Medulla oblongata (tissue), 1 donor: Measurements from ENCODE around the gene TNFRSF11A.

ENCODE experiments used
- DNase-seq: peaks from one replicate; pipeline ENCODE4 v3.0.0-alpha.2; 2015; ENCODE audit errors: extremely low spot score

Gene TNFRSF11A

DNA sequence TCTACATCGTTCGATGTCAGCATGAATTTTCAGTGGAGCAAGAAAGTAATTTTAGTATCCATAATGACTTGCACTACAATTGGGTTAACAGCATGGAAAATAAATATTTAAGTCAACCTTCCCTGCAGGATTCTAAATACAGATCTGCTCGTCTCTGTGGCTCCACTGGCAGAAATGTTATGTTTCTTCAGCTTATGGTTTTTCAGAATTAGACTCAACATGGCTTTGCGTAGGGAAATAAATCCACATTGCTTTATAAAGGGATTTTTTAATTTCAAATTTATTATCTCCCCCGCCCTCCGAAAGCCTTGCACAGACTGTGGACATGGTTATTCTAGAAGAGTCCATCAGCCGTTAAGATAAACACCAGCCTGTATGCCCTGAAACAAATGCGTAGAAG, 18.2 kb downstream of the TNFRSF11A start:
- DNase-seq: no peak

DNA sequence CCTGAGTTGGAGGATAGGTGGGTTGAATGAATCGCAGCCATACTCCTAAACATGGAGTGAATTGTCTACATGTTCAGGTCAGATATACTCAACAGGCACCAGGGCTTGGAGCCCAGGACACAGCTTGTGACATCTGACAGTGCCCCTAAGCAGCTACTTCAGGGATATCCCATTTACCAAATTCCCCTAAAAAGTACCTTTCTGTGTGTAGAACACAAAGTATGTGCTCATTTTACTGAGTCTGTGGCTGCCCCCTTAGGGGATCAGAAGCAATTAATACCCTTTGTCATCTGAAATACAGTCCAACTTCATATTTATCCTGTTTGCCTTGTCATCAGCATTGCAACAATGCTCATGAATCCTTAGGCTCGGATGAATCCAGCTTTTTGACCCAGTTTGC, 20.8 kb downstream of the TNFRSF11A start:
- DNase-seq: no peak

- DNase-seq: no peak
Observed at GRCh38 chr18:62346333-62347088, 21.4 kb downstream of the TNFRSF11A start.

DNA sequence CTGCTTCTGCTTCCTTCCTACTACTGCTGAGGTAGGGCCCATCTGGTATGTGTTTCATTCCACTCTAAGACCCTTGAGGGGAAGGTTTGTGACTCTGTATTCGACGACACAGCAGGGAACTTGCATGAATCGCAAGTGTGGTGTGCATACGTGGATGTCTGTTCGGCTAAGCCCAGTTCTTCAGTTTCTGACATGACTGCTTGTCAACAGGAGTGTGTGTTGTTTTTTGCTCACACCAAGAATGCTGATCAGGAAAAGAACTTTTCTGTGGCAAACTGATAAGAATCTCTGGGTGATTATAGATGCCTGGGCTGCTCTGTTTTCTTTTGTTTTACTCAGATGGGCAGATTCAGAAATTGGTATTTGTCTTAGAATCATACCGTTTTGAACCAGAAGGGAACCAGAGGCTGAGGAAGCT, 22.0 kb downstream of the TNFRSF11A start:
- DNase-seq: no peak

DNA sequence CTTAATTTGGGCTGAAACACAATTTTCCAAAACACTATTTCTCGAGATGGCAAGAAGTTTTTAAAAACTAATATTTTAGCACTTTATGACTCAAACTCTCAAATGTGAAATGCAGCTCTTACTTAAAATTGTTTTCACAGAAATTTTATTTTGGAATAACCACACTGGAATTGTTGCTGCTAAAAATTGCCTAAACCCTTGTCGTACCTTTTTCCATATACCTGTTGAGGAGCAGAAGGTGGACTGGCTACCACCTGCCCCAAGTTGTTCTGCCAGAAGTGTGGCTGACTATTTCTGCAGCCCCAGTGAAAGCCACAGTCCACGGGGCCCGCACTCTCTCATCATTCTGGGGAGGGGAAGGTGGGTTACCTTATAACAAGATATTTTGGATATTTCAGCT, 23.4 kb downstream of the TNFRSF11A start:
- DNase-seq: no peak

DNA sequence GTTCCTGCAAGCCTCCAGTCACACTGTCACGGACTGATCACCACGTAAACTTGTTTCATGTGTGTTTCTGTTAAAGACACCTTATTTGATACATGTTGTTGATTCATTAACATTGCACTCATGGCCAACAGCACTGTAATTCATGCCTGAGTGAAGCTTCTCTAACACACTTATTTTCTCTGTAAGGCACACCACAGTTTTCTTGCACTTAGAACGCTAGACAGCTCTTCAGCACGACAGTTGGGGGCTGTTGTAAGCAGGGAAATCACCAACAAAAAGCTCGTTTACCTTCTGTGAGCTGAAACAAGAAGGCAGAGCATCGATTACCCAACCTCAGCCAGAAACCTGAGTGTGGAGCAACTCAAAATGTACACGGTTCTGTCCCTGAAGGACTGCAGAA, 28.1 kb downstream of the TNFRSF11A start:
- no peak for DNase-seq

DNA sequence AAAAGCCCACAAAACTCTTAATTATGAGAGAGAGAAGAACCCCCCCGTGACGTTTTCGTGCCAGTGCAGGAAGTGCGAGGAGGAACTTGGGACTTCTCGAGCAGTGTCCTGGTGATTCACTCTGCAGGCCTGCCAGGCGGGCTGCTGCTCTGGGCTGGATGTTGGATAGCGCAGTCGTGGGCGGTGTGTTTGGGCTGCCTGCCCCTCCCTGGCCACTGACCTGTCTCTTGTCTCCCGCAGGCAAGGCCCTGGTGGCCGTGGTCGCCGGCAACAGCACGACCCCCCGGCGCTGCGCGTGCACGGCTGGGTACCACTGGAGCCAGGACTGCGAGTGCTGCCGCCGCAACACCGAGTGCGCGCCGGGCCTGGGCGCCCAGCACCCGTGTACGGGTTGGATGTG, 29.0 kb downstream of the TNFRSF11A start:
- DNase-seq: no peak

GRCh38 chr18:62357079-62357719, 32.1 kb downstream of the TNFRSF11A start:
- DNase-seq: no peak

DNA sequence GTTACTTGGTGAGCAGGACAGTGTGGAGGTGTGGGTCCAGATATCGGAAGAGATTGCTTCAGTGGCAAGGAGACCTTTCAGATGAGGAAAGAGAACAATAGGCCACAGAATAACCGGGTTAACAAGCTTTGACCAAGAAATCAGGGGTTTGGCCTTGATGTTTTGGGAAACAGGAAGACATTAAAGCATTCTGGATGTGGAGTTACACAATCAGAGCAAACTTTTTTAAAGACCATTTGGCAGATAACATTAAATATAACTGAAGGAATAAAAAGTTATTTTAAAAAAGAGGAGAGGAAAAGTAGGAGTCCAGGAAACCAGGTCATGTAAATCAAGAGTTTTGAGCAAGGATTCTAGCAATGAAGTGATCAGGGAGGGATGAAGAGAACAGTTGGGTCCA, 35.7 kb downstream of the TNFRSF11A start:
- DNase-seq: no peak

DNA sequence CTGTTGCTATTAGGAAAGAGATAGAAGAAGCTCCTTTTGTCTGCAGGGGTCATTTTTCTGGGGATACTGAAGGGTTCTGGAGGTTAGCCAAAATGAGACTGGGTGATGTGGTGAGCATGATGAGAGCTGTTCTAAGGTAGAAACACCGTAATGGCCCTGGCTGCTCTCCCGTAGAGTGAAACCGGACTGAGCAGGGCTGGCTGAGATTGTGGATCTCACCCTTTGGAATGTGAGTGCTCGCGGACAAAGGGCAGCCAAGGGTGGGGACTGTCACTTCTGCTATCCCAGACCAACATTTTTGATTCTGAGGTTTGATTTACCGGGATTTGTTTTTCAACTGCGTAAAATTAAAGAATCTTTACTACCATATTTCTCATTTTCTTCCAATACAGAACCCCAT, 36.2 kb downstream of the TNFRSF11A start:
- DNase-seq: no peak

DNA sequence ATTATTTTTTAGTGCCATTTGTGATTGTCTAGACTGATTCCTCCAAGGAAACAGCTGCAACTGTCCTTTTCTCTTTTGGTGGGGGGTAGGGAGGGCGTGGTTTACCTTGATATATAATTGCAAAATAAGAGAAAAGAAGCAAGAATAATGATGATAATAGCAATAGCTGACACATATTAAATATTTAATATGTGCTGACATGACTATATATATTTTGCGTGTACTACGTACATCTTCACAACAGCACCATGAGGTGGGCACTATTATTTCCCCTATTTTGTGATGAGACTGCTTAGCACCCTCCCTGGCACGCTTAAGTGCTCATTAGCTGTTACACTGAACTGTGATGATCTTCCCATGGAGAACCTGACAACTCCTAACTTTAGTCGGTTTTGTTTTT, 39.4 kb downstream of the TNFRSF11A start:
- no peak for DNase-seq

DNA sequence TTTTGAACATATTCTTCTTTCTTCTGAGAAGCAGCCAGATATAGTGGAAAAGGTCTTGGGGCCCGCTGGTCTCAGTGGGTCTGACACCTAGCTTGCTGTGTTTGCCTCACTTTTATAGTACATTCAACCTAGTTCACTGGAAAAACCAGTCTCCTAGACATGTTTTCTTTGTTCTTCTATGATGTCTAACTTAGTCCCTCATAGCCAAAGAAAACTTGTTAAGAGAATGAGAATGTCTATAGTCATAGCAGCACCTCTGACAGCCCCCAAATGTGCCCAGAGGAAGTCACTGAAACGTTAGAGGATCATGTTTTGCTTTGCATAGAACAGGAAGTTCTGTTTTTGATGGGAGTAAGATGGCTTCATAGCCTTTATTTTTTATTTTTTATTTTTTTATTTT, 40.3 kb downstream of the TNFRSF11A start:
- no peak for DNase-seq

GRCh38 chr18:62366992-62367391, 41.9 kb downstream of the TNFRSF11A start:
- no peak for DNase-seq

DNA sequence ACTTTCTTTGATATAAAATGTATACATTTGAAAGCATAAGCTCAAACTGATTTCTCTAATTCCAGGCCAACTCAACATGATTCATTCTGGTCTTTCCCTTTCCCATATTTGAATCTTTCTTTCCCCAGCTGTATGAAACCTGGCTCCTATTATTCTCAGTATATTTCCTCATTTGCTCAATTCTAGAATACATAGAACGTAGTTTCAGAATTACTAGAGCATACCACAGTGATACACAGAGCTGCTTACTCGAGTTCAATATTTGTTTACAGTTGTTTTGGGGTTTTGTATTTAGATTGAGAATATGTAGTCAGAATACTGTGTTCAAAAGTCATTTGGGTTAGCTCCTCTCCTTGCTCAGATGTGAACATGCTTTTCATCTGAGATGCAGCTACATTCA, 43.0 kb downstream of the TNFRSF11A start:
- no peak for DNase-seq

GRCh38 chr18:62369129-62369644, 44.1 kb downstream of the TNFRSF11A start:
- DNase-seq: no peak

GRCh38 chr18:62370366-62370765, 45.3 kb downstream of the TNFRSF11A start:
- no peak for DNase-seq

GRCh38 chr18:62371436-62371835, 46.3 kb downstream of the TNFRSF11A start:
- DNase-seq: no peak

DNA sequence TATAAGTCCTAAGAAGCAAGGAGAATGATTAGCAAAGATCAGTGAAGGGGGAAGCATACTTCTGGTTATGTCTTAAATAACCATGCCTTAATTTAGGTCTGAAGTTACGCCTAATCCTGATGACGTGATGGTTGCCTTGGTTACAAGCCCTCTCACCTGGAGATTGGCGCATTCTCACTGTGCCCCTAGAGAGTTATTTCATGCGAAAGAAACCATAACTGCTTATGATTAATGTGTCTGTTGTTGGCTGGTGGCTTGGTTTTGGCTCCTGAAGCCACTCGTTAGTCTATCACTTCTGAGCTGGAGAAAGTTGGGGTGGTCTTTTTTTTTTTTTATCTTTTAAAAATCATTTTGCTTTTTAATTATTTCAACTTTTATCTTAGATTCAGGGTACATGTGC, 47.0 kb downstream of the TNFRSF11A start:
- DNase-seq: no peak

DNA sequence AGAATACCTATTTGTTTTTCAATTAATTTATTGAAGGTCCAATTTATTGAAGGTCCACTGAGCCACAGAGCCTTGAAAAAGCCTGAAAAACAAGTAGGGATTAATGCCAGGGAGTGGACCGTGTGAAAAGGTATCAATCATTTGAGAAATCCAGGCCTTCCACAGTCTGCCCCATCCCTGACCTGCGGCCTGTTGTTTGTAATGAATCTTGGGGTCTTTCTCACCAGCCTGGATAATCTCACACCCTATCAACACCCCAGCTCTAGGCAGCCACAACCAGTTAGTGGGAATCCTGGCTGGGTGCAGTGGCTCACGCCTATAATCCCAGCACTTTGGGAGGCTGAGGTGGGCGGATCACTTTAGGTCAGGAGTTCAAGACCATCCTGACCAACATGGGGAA, 47.8 kb downstream of the TNFRSF11A start:
- DNase-seq: no peak

DNA sequence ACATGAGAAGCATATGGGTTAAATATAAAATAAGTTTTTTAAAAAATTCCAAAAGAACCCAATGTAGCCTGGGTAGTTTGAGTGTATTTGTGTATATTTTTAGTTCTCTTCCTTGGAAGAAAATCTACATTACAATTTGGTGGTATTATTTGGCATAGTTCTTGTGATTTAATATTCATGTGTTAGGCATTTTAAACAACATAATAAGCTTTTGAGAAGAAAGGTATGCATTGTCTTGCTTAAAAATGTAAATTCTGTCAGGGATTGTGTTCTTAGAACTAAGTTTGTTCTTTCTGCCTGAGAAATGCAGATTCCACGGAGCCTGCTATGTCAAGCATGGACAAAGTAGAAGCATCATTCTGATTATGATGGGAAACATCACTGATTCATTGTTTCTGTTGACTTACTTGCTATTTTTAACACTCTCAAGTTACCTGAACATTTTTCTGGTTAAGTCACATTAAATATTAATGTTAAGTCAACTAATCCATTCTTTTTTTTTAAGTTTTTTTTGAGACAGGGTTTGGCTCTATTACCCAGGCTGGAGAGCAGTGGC, 49.4 kb downstream of the TNFRSF11A start:
- no peak for DNase-seq

GRCh38 chr18:62377131-62377807, 52.2 kb downstream of the TNFRSF11A start:
- no peak for DNase-seq

- no peak for DNase-seq
Observed at GRCh38 chr18:62379051-62379450, 53.9 kb downstream of the TNFRSF11A start.
